ENCODE results near the gene MORN5.
A peak's percentile ranks its signal among the peaks of the same experiment; 100 is the strongest.

Gene MORN5

DNA sequence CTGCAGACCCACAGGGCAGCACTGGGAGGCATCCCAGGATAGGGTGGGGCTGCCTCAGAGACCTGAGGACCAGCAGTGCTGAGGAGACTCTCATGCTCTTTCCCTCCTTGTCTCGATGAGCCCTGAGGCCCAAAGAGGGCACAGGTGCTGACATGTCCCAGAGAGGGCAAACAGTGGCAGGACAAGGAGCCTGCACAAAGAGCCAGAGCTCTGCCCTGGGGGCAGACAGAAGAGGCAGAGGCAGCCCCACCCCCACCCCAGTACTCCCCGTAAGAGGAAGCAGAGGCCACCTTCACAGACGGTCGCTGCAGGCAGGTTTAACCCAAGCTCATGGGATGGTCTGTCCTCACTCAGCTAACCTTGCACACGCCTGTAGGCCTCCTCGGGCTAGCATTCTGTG lies 37.2 kb upstream of the MORN5 start:
- Histone ChIP-seq H3K79me1 (replicated peaks; ENCODE audit: low read length, poor library complexity, severe bottlenecking) (no peaks in the 10 kb centered on the region), H2AK5ac (ENCODE audit: low read length, severe bottlenecking) (no peak overlapping the region), H2BK120ac (ENCODE audit: low read depth, low read length) (no peak overlapping the region), H3K27me3 (ENCODE audit: control insufficient read depth in 1 of 2, insufficient read depth in 1 of 2, low read length in 2 of 2) (peaks cover 13 to 33% of the 10 kb centered on the region in 2 experiments), H3K4me3 (ENCODE audit: insufficient read depth in 1 of 2, low read depth in 1 of 2, low read length in 2 of 2) (no peak overlapping the region), H2BK5ac (ENCODE audit: low read depth, low read length, poor library complexity, severe bottlenecking) (no peak overlapping the region), H3K27ac (ENCODE audit: low read length, poor library complexity, severe bottlenecking) (no peak overlapping the region), H3K9me3 (ENCODE audit: control insufficient read depth, low read length) (no peaks in the 10 kb centered on the region), H3K18ac (ENCODE audit: low read depth in 1 of 2, low read length in 2 of 2) (no peak overlapping the region), H2AFZ (ENCODE audit: low read depth, low read length) (no peak overlapping the region), H3K9ac (ENCODE audit: low read length) (no peak overlapping the region), H2BK12ac (ENCODE audit: low read length in 2 of 2) (no peak overlapping the region), H4K8ac (ENCODE audit: low read length) (no peak overlapping the region), H3K36me3 (ENCODE audit: control insufficient read depth in 1 of 2, insufficient read depth in 2 of 2, low read depth in 1 of 2, low read length in 2 of 2) (no peaks in the 10 kb centered on the region), H3K14ac (ENCODE audit: low read length in 2 of 2) (no peak overlapping the region), H3K4me1 (ENCODE audit: control insufficient read depth, insufficient read depth, low read depth, low read length) (peaks cover 20% of the 10 kb centered on the region), H3K4ac (ENCODE audit: low read depth in 1 of 2, low read length in 2 of 2) (no peak overlapping the region), H4K91ac (ENCODE audit: low read length) (no peak overlapping the region), H3K23ac (ENCODE audit: low read length in 2 of 2) (no peak overlapping the region), H3K4me2 (ENCODE audit: low read length, poor library complexity, severe bottlenecking) (no peak overlapping the region), H2BK15ac (ENCODE audit: low read depth, poor library complexity, severe bottlenecking) (no peak overlapping the region)
- 63% methylated on average over 6 of the region's 6 CpGs for WGBS
- DNase-seq = no peak

DNA sequence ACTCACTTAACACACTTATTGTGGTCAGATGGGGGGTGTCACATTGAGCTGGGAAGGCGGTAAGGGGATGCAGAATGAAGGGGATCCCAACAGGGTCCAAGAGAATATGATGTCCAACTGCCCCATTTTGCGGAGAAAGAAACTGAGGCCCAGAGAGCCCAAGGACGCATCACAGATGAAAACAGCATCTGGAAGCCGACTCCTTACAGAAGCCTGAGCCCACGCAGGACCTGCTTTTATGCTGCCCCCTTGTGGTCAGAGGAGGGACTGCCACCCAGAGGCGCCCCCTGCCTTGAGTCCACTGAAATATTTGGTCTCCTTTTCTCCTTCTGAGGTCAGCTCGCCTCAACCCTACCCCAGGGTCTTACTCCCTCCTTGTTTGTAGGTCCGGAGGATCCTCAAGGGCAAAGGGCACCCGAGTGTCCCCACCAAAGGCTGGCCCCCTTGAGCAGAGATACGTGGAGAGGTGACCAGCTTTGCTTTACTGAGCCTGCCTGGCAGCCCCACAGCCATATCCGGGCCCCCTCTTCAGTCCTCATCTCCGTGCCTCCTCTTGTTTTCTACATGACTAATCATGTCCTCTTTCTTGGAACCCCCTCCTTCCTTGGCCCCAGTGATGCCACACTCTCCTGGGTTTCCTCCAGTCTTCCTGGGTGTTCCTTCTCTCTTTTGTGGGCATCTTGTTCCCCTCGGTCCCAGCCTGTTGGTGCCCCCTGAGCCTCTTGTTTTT lies 36.6 kb upstream of the MORN5 start:
- DNase-seq = peak; percentile 63
- Histone ChIP-seq H3K4ac (ENCODE audit: low read depth in 1 of 2, low read length in 2 of 2) (no peak overlapping the region), H3K9me3 (ENCODE audit: control insufficient read depth, low read length) (no peaks in the 10 kb centered on the region), H3K23ac (ENCODE audit: low read length in 2 of 2) (no peak overlapping the region), H3K36me3 (ENCODE audit: control insufficient read depth in 1 of 2, insufficient read depth in 2 of 2, low read depth in 1 of 2, low read length in 2 of 2) (no peaks in the 10 kb centered on the region), H3K4me2 (ENCODE audit: low read length, poor library complexity, severe bottlenecking) (no peak overlapping the region), H4K91ac (ENCODE audit: low read length) (no peak overlapping the region), H3K79me1 (replicated peaks; ENCODE audit: low read length, poor library complexity, severe bottlenecking) (no peaks in the 10 kb centered on the region), H3K18ac (ENCODE audit: low read depth in 1 of 2, low read length in 2 of 2) (no peak overlapping the region), H2BK12ac (ENCODE audit: low read length in 2 of 2) (no peak overlapping the region), H3K14ac (ENCODE audit: low read length in 2 of 2) (no peak overlapping the region), H3K4me3 (ENCODE audit: insufficient read depth in 1 of 2, low read depth in 1 of 2, low read length in 2 of 2) (no peak overlapping the region), H3K27ac (ENCODE audit: low read length, poor library complexity, severe bottlenecking) (no peak overlapping the region), H3K4me1 (ENCODE audit: control insufficient read depth, insufficient read depth, low read depth, low read length) (peaks cover 20% of the 10 kb centered on the region), H2BK15ac (ENCODE audit: low read depth, poor library complexity, severe bottlenecking) (no peak overlapping the region), H4K8ac (ENCODE audit: low read length) (no peak overlapping the region), H2BK5ac (ENCODE audit: low read depth, low read length, poor library complexity, severe bottlenecking) (no peak overlapping the region), H3K27me3 (ENCODE audit: control insufficient read depth in 1 of 2, insufficient read depth in 1 of 2, low read length in 2 of 2) (peaks cover 13 to 35% of the 10 kb centered on the region in 2 experiments), H2AFZ (ENCODE audit: low read depth, low read length) (no peak overlapping the region), H3K9ac (ENCODE audit: low read length) (no peak overlapping the region), H2AK5ac (ENCODE audit: low read length, severe bottlenecking) (no peak overlapping the region), H2BK120ac (ENCODE audit: low read depth, low read length) (no peak overlapping the region)
- 29% methylated on average over 13 of the region's 13 CpGs for WGBS

- Histone ChIP-seq H3K4ac (ENCODE audit: low read depth in 1 of 2, low read length in 2 of 2) (no peak overlapping the region), H3K4me1 (ENCODE audit: control insufficient read depth, insufficient read depth, low read depth, low read length) (peaks cover 20% of the 10 kb centered on the region), H2AFZ (ENCODE audit: low read depth, low read length) (no peak overlapping the region), H2BK15ac (ENCODE audit: low read depth, poor library complexity, severe bottlenecking) (no peak overlapping the region), H2AK5ac (ENCODE audit: low read length, severe bottlenecking) (no peak overlapping the region), H4K8ac (ENCODE audit: low read length) (no peak overlapping the region), H3K9ac (ENCODE audit: low read length) (no peak overlapping the region), H4K91ac (ENCODE audit: low read length) (no peak overlapping the region), H3K23ac (ENCODE audit: low read length in 2 of 2) (no peak overlapping the region), H3K79me1 (replicated peaks; ENCODE audit: low read length, poor library complexity, severe bottlenecking) (no peaks in the 10 kb centered on the region), H3K14ac (ENCODE audit: low read length in 2 of 2) (no peak overlapping the region), H3K4me2 (ENCODE audit: low read length, poor library complexity, severe bottlenecking) (no peak overlapping the region), H3K36me3 (ENCODE audit: control insufficient read depth in 1 of 2, insufficient read depth in 2 of 2, low read depth in 1 of 2, low read length in 2 of 2) (no peaks in the 10 kb centered on the region), H2BK120ac (ENCODE audit: low read depth, low read length) (no peak overlapping the region), H2BK12ac (ENCODE audit: low read length in 2 of 2) (no peak overlapping the region), H3K27me3 (ENCODE audit: control insufficient read depth in 1 of 2, insufficient read depth in 1 of 2, low read length in 2 of 2) (peaks cover 13 to 41% of the 10 kb centered on the region in 2 experiments), H2BK5ac (ENCODE audit: low read depth, low read length, poor library complexity, severe bottlenecking) (no peak overlapping the region), H3K4me3 (ENCODE audit: insufficient read depth in 1 of 2, low read depth in 1 of 2, low read length in 2 of 2) (no peak overlapping the region), H3K9me3 (ENCODE audit: control insufficient read depth, low read length) (no peaks in the 10 kb centered on the region), H3K18ac (ENCODE audit: low read depth in 1 of 2, low read length in 2 of 2) (no peak overlapping the region), H3K27ac (ENCODE audit: low read length, poor library complexity, severe bottlenecking) (no peak overlapping the region)
- no CpG with 5 or more reads among the region's 1 CpG for WGBS
- no peak for DNase-seq
These were observed 35.7 kb upstream of the MORN5 start for GRCh38 chr9:122124048-122124447.

DNA sequence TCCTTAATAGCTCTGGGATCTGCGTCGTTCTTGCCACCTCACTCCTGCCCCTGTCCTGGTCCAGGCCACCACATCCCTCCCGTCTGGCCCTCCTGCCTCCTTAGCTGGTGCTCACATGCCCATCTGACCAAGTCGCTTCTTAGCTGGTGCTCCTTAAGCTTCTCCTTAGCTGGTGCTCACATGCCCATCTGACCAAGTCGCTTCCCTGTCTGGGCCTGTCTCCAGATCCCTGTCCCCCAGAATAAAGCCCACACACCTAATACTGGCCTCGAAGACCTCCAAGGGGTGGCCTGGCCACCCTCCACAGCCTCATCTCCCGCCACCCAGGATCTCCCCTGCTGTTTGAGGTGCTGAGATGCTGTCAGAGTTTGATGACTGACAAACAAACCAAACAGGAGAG lies 35.2 kb upstream of the MORN5 start:
- no peak overlapping the region for H3K18ac ChIP-seq (ENCODE audit: low read depth in 1 of 2, low read length in 2 of 2)
- no peak overlapping the region for H4K91ac ChIP-seq (ENCODE audit: low read length)
- H3K27me3 ChIP-seq (ENCODE audit: control insufficient read depth in 1 of 2, insufficient read depth in 1 of 2, low read length in 2 of 2) = peaks cover 13 to 41% of the 10 kb centered on the region in 2 experiments
- H2AK5ac ChIP-seq (ENCODE audit: low read length, severe bottlenecking) = no peak overlapping the region
- H3K23ac ChIP-seq (ENCODE audit: low read length in 2 of 2) = no peak overlapping the region
- no peak overlapping the region for H3K4ac ChIP-seq (ENCODE audit: low read depth in 1 of 2, low read length in 2 of 2)
- no peak overlapping the region for H3K14ac ChIP-seq (ENCODE audit: low read length in 2 of 2)
- H2BK12ac ChIP-seq (ENCODE audit: low read length in 2 of 2) = no peak overlapping the region
- H3K4me3 ChIP-seq (ENCODE audit: insufficient read depth in 1 of 2, low read depth in 1 of 2, low read length in 2 of 2) = no peak overlapping the region
- H3K27ac ChIP-seq (ENCODE audit: low read length, poor library complexity, severe bottlenecking) = no peak overlapping the region
- no peak overlapping the region for H2BK5ac ChIP-seq (ENCODE audit: low read depth, low read length, poor library complexity, severe bottlenecking)
- no peak overlapping the region for H2BK15ac ChIP-seq (ENCODE audit: low read depth, poor library complexity, severe bottlenecking)
- H3K36me3 ChIP-seq (ENCODE audit: control insufficient read depth in 1 of 2, insufficient read depth in 2 of 2, low read depth in 1 of 2, low read length in 2 of 2) = no peaks in the 10 kb centered on the region
- no peak overlapping the region for H4K8ac ChIP-seq (ENCODE audit: low read length)
- no peak for DNase-seq
- no peaks in the 10 kb centered on the region for H3K79me1 ChIP-seq (replicated peaks; ENCODE audit: low read length, poor library complexity, severe bottlenecking)
- H3K9ac ChIP-seq (ENCODE audit: low read length) = no peak overlapping the region
- H3K4me1 ChIP-seq (ENCODE audit: control insufficient read depth, insufficient read depth, low read depth, low read length) = peaks cover 20% of the 10 kb centered on the region
- no peak overlapping the region for H3K4me2 ChIP-seq (ENCODE audit: low read length, poor library complexity, severe bottlenecking)
- no peak overlapping the region for H2AFZ ChIP-seq (ENCODE audit: low read depth, low read length)
- H2BK120ac ChIP-seq (ENCODE audit: low read depth, low read length) = no peak overlapping the region
- H3K9me3 ChIP-seq (ENCODE audit: control insufficient read depth, low read length) = no peaks in the 10 kb centered on the region
- 68% methylated on average over 5 of the region's 7 CpGs for WGBS

Measured in mesenchymal stem cell (in vitro differentiated cells and primary cell).